Smooth muscle cell (in vitro differentiated cells): ENCODE measurements around the gene EPHA4. TPM values are rescaled to one million over a fixed set of nuclear protein-coding genes. Genes with fewer than 3 reads are reported as not detected.

ENCODE experiments used
- DNase-seq: peaks from one replicate; lab custom pipeline; 2025; ENCODE audit not compliant: unreplicated experiment; lab: John Stamatoyannopoulos, UW
- H2AFZ ChIP-seq: fragments of 200-600 bp; sonication (generic); 2 replicates; pipeline ENCODE4 v1.6.0; 2016; ENCODE audit warnings: antibody characterized with exemption, low read depth, mild to moderate bottlenecking
- H3F3A ChIP-seq: fragments of 200-600 bp; sonication (generic); 2 replicates; pipeline ENCODE4 v1.6.0; 2017; ENCODE audit warnings: antibody characterized with exemption, low read depth
- H3K27ac ChIP-seq: fragments of 200-600 bp; sonication (generic); 2 replicates; pipeline ENCODE4 v1.5.1; 2016; ENCODE audit warnings: low read depth, mild to moderate bottlenecking
- H3K27me3 ChIP-seq: fragments of 200-600 bp; sonication (generic); 2 replicates; pipeline ENCODE4 v1.6.1; 2016; ENCODE audit warnings: low read depth, mild to moderate bottlenecking
- H3K36me3 ChIP-seq: fragments of 200-600 bp; sonication (generic); 2 replicates; pipeline ENCODE4 v1.5.1; 2016; ENCODE audit warnings: low read depth
- H3K4me1 ChIP-seq: fragments of 200-600 bp; sonication (generic); 2 replicates; pipeline ENCODE4 v1.5.1; 2016; ENCODE audit warnings: low read depth
- H3K4me2 ChIP-seq: fragments of 200-600 bp; sonication (generic); 2 replicates; pipeline ENCODE4 v1.6.0; 2016; ENCODE audit warnings: mild to moderate bottlenecking
- H3K4me3 ChIP-seq: fragments of 200-600 bp; sonication (generic); 2 replicates; pipeline ENCODE4 v1.5.1; 2016; ENCODE audit warnings: mild to moderate bottlenecking
- H3K79me2 ChIP-seq: fragments of 200-600 bp; sonication (generic); 2 replicates; pipeline ENCODE4 v1.6.0; 2016; ENCODE audit warnings: low read depth, mild to moderate bottlenecking
- H3K9ac ChIP-seq: fragments of 200-600 bp; sonication (generic); 2 replicates; pipeline ENCODE4 v1.6.0; 2016; ENCODE audit warnings: low read depth
- H3K9me3 ChIP-seq: fragments of 200-600 bp; sonication (generic); replicated peaks from 2 replicates; pipeline ENCODE4 v1.5.1; 2016; ENCODE audit warnings: low read depth
- H4K20me1 ChIP-seq: fragments of 200-600 bp; sonication (generic); 2 replicates; pipeline ENCODE4 v1.6.0; 2016; ENCODE audit warnings: low read depth
- WGBS: methylation state at CpG from one replicate; pipeline ENCODE4 v1.1.7; 2016; ENCODE audit warnings: low lambda C conversion rate; 5-methylcytosine and 5-hydroxymethylcytosine counted together
- polyA plus RNA-seq: library from polyadenylated mRNA; unstranded; fragments of >200 nt; fragmentation: Nextera tagmentation; extraction: Ambion mirVana; gene quantifications from 2 replicates; pipeline ENCODE4 v1.2.1, GENCODE V29; 2016
- total RNA-seq: library from RNA; depleted of rRNA; stranded (reverse); fragments of >200 nt; gene quantifications from 2 replicates; pipeline ENCODE4 v1.2.3, GENCODE V29; 2014
- TF ChIP-seq, protein P1 (sequence below): fragments of 200-600 bp; sonication (generic); IDR thresholded peaks from 2 replicates; pipeline ENCODE4 v1.5.1; 2017; ENCODE audit warnings: borderline replicate concordance, mild to moderate bottlenecking, antibody characterized with exemption; ENCODE audit not compliant: insufficient read depth, poor library complexity, severe bottlenecking

The EPHA4 gene
- total and polyA plus RNA-seq, 2 experiments from 2014 or later, result 2.8 to 48.3 TPM

DNA sequence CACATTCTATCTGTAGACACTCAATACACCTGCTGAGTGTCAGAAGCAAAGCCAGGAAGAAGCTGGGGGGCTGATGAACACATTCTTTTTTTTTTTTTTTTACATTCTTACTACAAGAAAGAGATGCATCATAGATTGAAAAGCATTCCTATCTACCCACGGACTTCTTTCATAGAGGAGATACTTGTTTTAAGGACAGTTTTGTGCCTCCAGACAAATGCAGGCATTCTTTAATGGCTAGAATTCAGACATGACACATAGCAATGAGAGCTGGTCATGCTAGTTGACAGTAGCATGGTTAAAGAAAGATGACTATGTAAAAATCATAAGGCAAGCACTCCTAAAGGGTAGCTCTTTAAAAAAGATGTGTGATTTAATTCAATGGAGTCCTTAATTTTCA, 110.2 kb downstream of the EPHA4 start:
- Histone ChIP-seq H3K4me1 (peaks cover 57% of the 10 kb centered on the region), H3K36me3 (no peaks in the 10 kb centered on the region), H3K27me3 (peaks cover 6% of the 10 kb centered on the region), H3K4me3 (no peak overlapping the region), H3K79me2 (no peaks in the 10 kb centered on the region), H3F3A (no peaks in the 10 kb centered on the region), H3K9ac (no peak overlapping the region), H4K20me1 (no peaks in the 10 kb centered on the region), H3K9me3 (no peaks in the 10 kb centered on the region), H3K4me2 (no peak overlapping the region), H2AFZ (no peak overlapping the region), H3K27ac (peak overlapping the region; percentile 79)
- DNase-seq, result no peak
- WGBS, result 39% methylated on average over 1 of the region's 1 CpG
- TF ChIP-seq, protein P1, sequence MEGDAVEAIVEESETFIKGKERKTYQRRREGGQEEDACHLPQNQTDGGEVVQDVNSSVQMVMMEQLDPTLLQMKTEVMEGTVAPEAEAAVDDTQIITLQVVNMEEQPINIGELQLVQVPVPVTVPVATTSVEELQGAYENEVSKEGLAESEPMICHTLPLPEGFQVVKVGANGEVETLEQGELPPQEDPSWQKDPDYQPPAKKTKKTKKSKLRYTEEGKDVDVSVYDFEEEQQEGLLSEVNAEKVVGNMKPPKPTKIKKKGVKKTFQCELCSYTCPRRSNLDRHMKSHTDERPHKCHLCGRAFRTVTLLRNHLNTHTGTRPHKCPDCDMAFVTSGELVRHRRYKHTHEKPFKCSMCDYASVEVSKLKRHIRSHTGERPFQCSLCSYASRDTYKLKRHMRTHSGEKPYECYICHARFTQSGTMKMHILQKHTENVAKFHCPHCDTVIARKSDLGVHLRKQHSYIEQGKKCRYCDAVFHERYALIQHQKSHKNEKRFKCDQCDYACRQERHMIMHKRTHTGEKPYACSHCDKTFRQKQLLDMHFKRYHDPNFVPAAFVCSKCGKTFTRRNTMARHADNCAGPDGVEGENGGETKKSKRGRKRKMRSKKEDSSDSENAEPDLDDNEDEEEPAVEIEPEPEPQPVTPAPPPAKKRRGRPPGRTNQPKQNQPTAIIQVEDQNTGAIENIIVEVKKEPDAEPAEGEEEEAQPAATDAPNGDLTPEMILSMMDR, result no peak

DNA sequence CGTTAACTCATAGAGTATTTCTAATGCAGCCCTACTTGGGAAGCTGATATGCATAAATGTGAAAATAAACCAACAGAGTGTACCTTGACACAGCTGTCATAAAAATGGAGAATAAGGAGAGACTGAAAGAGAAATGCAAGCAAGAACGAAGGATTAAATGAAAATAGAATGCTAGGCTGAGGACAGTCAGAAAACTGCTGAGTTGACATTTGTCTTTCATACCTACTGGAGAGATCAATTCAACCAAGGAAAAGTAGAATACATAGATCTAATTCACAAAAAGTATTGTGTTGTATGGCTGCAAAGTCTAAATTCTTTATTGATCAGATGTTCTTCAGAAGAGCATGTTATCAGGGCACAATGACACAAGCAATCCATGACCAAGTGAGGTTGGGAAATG, 112.0 kb downstream of the EPHA4 start:
- peaks cover 7% of the 10 kb centered on the region for H3K36me3 ChIP-seq
- no peak overlapping the region for H3K4me2 ChIP-seq
- H3K4me1 ChIP-seq, result peaks cover 48% of the 10 kb centered on the region
- no peaks in the 10 kb centered on the region for H4K20me1 ChIP-seq
- H2AFZ ChIP-seq, result no peak overlapping the region
- H3K9ac ChIP-seq, result no peak overlapping the region
- no peak for DNase-seq
- H3K9me3 ChIP-seq, result no peaks in the 10 kb centered on the region
- no peaks in the 10 kb centered on the region for H3K79me2 ChIP-seq
- TF ChIP-seq, protein P1, result no peak
- peaks cover 6% of the 10 kb centered on the region for H3K27me3 ChIP-seq
- H3K4me3 ChIP-seq, result no peak overlapping the region
- no peaks in the 10 kb centered on the region for H3F3A ChIP-seq
- H3K27ac ChIP-seq, result no peak overlapping the region
- 92% methylated on average over 2 of the region's 2 CpGs for WGBS

DNA sequence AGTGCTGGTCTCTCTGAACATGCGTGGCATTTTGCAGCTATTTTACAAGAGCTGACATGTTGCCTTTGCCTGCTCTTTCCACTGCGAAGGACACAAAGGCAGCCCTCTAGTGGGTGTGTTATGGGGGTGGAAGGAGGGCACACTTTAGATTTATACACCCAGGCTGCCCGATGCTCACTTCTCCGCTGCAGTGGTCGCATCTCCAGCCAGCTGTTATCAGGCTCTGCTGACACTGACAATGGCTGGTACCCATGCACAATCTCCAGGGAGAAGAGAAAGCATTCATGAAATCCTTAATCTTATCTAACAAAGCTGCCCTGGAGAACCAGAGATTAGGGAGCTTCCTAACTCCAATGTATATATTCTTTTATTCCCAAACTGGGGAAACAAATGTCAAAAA, 113.5 kb downstream of the EPHA4 start:
- Histone ChIP-seq H4K20me1 (no peaks in the 10 kb centered on the region), H3K4me1 (peaks cover 37% of the 10 kb centered on the region), H3K9me3 (no peaks in the 10 kb centered on the region), H3K27me3 (peaks cover 2% of the 10 kb centered on the region), H3K27ac (no peak overlapping the region), H3K9ac (no peak overlapping the region), H3K79me2 (no peaks in the 10 kb centered on the region), H3K4me3 (no peak overlapping the region), H2AFZ (no peak overlapping the region), H3F3A (no peaks in the 10 kb centered on the region), H3K4me2 (no peak overlapping the region), H3K36me3 (peaks cover 7% of the 10 kb centered on the region)
- 58% methylated on average over 5 of the region's 5 CpGs for WGBS
- TF ChIP-seq, protein P1, result no peak
- no peak for DNase-seq

GRCh38 chr2:221455214-221455613, 116.9 kb downstream of the EPHA4 start:
- Histone ChIP-seq H4K20me1 (no peaks in the 10 kb centered on the region), H3K79me2 (no peaks in the 10 kb centered on the region), H3K9me3 (no peaks in the 10 kb centered on the region), H3K36me3 (peaks cover 7% of the 10 kb centered on the region), H3K9ac (no peak overlapping the region), H3F3A (no peaks in the 10 kb centered on the region), H3K4me2 (no peak overlapping the region), H3K4me3 (no peak overlapping the region), H3K27ac (no peak overlapping the region), H3K4me1 (peaks cover 22% of the 10 kb centered on the region), H2AFZ (no peak overlapping the region), H3K27me3 (no peaks in the 10 kb centered on the region)
- DNase-seq, result no peak
- TF ChIP-seq, protein P1, result no peak
- WGBS, result 73% methylated on average over 6 of the region's 6 CpGs
